GM18508 (cell line): Measurements from ENCODE around the gene DOK7.

Experiments used
- ATAC-seq: cut with Tn5 transposase; IDR thresholded peaks from one replicate; pipeline ENCODE4 v1.9.1; 2021; ENCODE audit warnings: moderate number of reproducible peaks; ENCODE audit not compliant: insufficient read depth, unreplicated experiment

Gene DOK7

GRCh38 chr4:3462790-3463415 lies at the start of gene DOK7:
Gene DOK7, plus strand, starts transcription at chr4:3463306. Its CDS starts 70 bp downstream, at chr4:3463376.
- no peak for ATAC-seq

- ATAC-seq, result no peak
These were observed 49.3 kb upstream of the DOK7 start for GRCh38 chr4:3413675-3414420.

- no peak for ATAC-seq
These were observed 48.5 kb upstream of the DOK7 start for GRCh38 chr4:3414421-3415279.

GRCh38 chr4:3415471-3416141 lies 47.5 kb upstream of the DOK7 start:
- ATAC-seq, result no peak

- ATAC-seq, result no peak
These were observed 46.8 kb upstream of the DOK7 start for GRCh38 chr4:3416270-3416669.

GRCh38 chr4:3416821-3417221 lies 46.3 kb upstream of the DOK7 start:
- no peak for ATAC-seq

GRCh38 chr4:3417448-3417847 lies 45.7 kb upstream of the DOK7 start:
- no peak for ATAC-seq

GRCh38 chr4:3418029-3418762 lies 44.9 kb upstream of the DOK7 start:
- no peak for ATAC-seq

- no peak for ATAC-seq
These were observed 43.1 kb upstream of the DOK7 start for GRCh38 chr4:3419836-3420605.

GRCh38 chr4:3420606-3420955 lies 42.5 kb upstream of the DOK7 start:
- ATAC-seq, result no peak

- no peak for ATAC-seq
These were observed 42.1 kb upstream of the DOK7 start for GRCh38 chr4:3420956-3421355.

GRCh38 chr4:3421470-3421869 lies 41.6 kb upstream of the DOK7 start:
- ATAC-seq, result no peak

- no peak for ATAC-seq
These were observed 40.8 kb upstream of the DOK7 start for GRCh38 chr4:3422241-3422801.

- ATAC-seq, result no peak
These were observed 40.3 kb upstream of the DOK7 start for GRCh38 chr4:3422808-3423297.

- ATAC-seq, result no peak
These were observed 39.7 kb upstream of the DOK7 start for GRCh38 chr4:3423406-3423805.

GRCh38 chr4:3423952-3424351 lies 39.2 kb upstream of the DOK7 start:
- ATAC-seq, result no peak

GRCh38 chr4:3424522-3425095 lies 38.5 kb upstream of the DOK7 start:
- ATAC-seq, result no peak

- ATAC-seq, result no peak
These were observed 36.5 kb upstream of the DOK7 start for GRCh38 chr4:3426465-3427133.
